HEK293T (cell line): Measurements from ENCODE around the gene ADGRD1.

Source experiments
- CTCF ChIA-PET: fragments of 350-600 bp; formaldehyde crosslinking; extraction: SDS; loops from one replicate; lab custom pipeline; 2021; ENCODE audit warnings: antibody characterized with exemption, inconsistent platforms; lab: Yijun Ruan, JAX
- POLR2A ChIA-PET: fragments of 350-600 bp; formaldehyde crosslinking; extraction: SDS; loops from one replicate; lab custom pipeline; 2020; ENCODE audit warnings: antibody characterized with exemption, inconsistent platforms; lab: Yijun Ruan, JAX
- DNase-seq: peaks from one replicate; pipeline ENCODE4 v3.0.0; 2012; ENCODE audit warnings: mixed read lengths; ENCODE audit errors: extremely low spot score
- ARNT ChIP-seq: fragments of 450-650 bp; IDR thresholded peaks from 2 replicates; pipeline ENCODE4 v1.6.1; 2017; ENCODE audit warnings: mild to moderate bottlenecking
- BHLHE40 ChIP-seq: fragments of 450-650 bp; IDR thresholded peaks from 2 replicates; pipeline ENCODE4 v1.6.1; 2016; ENCODE audit warnings: mild to moderate bottlenecking, moderate library complexity, borderline replicate concordance
- CTBP1 ChIP-seq: fragments of 450-650 bp; IDR thresholded peaks from 2 replicates; pipeline ENCODE4 v1.6.1; 2016; ENCODE audit warnings: borderline replicate concordance
- ELF4 ChIP-seq: fragments of 450-650 bp; IDR thresholded peaks from 2 replicates; pipeline ENCODE4 v1.6.1; 2017; ENCODE audit warnings: antibody characterized with exemption
- FOXA1 ChIP-seq: fragments of 450-650 bp; IDR thresholded peaks from 2 replicates; pipeline ENCODE4 v1.6.1; 2016; ENCODE audit warnings: mild to moderate bottlenecking
- FOXK2 ChIP-seq: fragments of 450-650 bp; IDR thresholded peaks from 2 replicates; pipeline ENCODE4 v1.6.1; 2016; ENCODE audit warnings: mild to moderate bottlenecking
- FOXM1 ChIP-seq: fragments of 450-650 bp; IDR thresholded peaks from 2 replicates; pipeline ENCODE4 v1.6.1; 2017; ENCODE audit warnings: mild to moderate bottlenecking, borderline replicate concordance
- HDGF ChIP-seq: fragments of 450-650 bp; IDR thresholded peaks from 2 replicates; pipeline ENCODE4 v1.6.1; 2017; ENCODE audit warnings: antibody characterized with exemption, borderline replicate concordance
- L3MBTL2 ChIP-seq: fragments of 450-650 bp; conservative IDR thresholded peaks from 2 replicates; pipeline ENCODE4 v1.6.1; 2016; ENCODE audit warnings: mild to moderate bottlenecking
- LEF1 ChIP-seq: fragments of 450-650 bp; IDR thresholded peaks from 2 replicates; pipeline ENCODE4 v1.6.1; 2017; ENCODE audit warnings: mild to moderate bottlenecking, borderline replicate concordance
- NFRKB ChIP-seq: fragments of 450-650 bp; IDR thresholded peaks from 2 replicates; pipeline ENCODE4 v1.6.1; 2016; ENCODE audit warnings: mild to moderate bottlenecking, moderate library complexity
- PKNOX1 ChIP-seq: fragments of 450-650 bp; IDR thresholded peaks from 2 replicates; pipeline ENCODE4 v1.6.1; 2016
- SP1 ChIP-seq: fragments of 450-650 bp; IDR thresholded peaks from 2 replicates; pipeline ENCODE4 v1.6.1; 2017
- SUZ12 ChIP-seq: fragments of 450-650 bp; IDR thresholded peaks from 2 replicates; pipeline ENCODE4 v1.6.1; 2016; ENCODE audit warnings: mild to moderate bottlenecking
- TARDBP ChIP-seq: fragments of 450-650 bp; IDR thresholded peaks from 2 replicates; pipeline ENCODE4 v1.6.1; 2016
- ZNF384 ChIP-seq: fragments of 450-650 bp; IDR thresholded peaks from 2 replicates; pipeline ENCODE4 v1.6.1; 2016

ADGRD1 gene

GRCh38 chr12:131057211-131057721 is 103.6 kb downstream of the ADGRD1 start:
- ChIA-PET POLR2A (no interaction called here), CTCF (no interaction called here)
- DNase-seq: no peak
- TF ChIP-seq LEF1: no peak
- no peak for TF ChIP-seq FOXA1
- TF ChIP-seq PKNOX1: no peak
- no peak for TF ChIP-seq SUZ12
- no peak for TF ChIP-seq BHLHE40
- TF ChIP-seq ARNT: no peak
- TF ChIP-seq HDGF: no peak
- TF ChIP-seq SP1: no peak
- TF ChIP-seq TARDBP: no peak

GRCh38 chr12:131057722-131058515 is 104.2 kb downstream of the ADGRD1 start:
- DNase-seq: no peak
- TF ChIP-seq HDGF (no peak), ELF4 (no peak), TARDBP (no peak), FOXA1 (no peak), FOXM1 (no peak), BHLHE40 (no peak), FOXK2 (no peak), L3MBTL2 (no peak)
- ChIA-PET POLR2A (no interaction called here), CTCF (no interaction called here)

- TF ChIP-seq FOXA1 (no peak), ELF4 (no peak), PKNOX1 (no peak), SP1 (no peak), FOXK2 (no peak), SUZ12 (no peak), LEF1 (no peak), CTBP1 (no peak), ARNT (no peak), HDGF (no peak), TARDBP (no peak), L3MBTL2 (no peak), FOXM1 (no peak), ZNF384 (no peak), BHLHE40 (no peak), NFRKB (no peak)
- POLR2A ChIA-PET: no interaction called here
- CTCF ChIA-PET: no interaction called here
- DNase-seq: no peak
These were observed 105.0 kb downstream of the ADGRD1 start for GRCh38 chr12:131058700-131059099.

- ChIA-PET POLR2A (no interaction called here), CTCF (no interaction called here)
- DNase-seq: no peak
- no peak for TF ChIP-seq BHLHE40
- TF ChIP-seq HDGF: no peak
- TF ChIP-seq FOXK2: no peak
- no peak for TF ChIP-seq SP1
- no peak for TF ChIP-seq ELF4
- TF ChIP-seq SUZ12: no peak
- TF ChIP-seq LEF1: no peak
- TF ChIP-seq L3MBTL2: no peak
- TF ChIP-seq TARDBP: no peak
- TF ChIP-seq ARNT: no peak
- no peak for TF ChIP-seq CTBP1
- no peak for TF ChIP-seq FOXA1
- no peak for TF ChIP-seq NFRKB
- no peak for TF ChIP-seq PKNOX1
- no peak for TF ChIP-seq ZNF384
- TF ChIP-seq FOXM1: no peak
These were observed 106.5 kb downstream of the ADGRD1 start for GRCh38 chr12:131060011-131060703.

GRCh38 chr12:131061041-131061806 is 107.5 kb downstream of the ADGRD1 start:
- TF ChIP-seq L3MBTL2: no peak
- no peak for TF ChIP-seq ELF4
- TF ChIP-seq PKNOX1: no peak
- TF ChIP-seq BHLHE40: no peak

More at GRCh38 chr12:131061041-131061806, 107.5 kb downstream of the ADGRD1 start:
- no peak for DNase-seq
- ChIA-PET CTCF (no interaction called here), POLR2A (no interaction called here)
